Keratinocyte (primary cell): ENCODE measurements around the gene TMTC2. TPM values are rescaled to one million over a fixed set of nuclear protein-coding genes. Genes with fewer than 3 reads are reported as not detected.

Experiments
- DNase-seq: peaks from one replicate; pipeline ENCODE4 v3.0.0-alpha.2; 2011; ENCODE audit warnings: low read depth, missing footprints, low spot score
- FAIRE-seq: peaks from 2 replicates; lab custom pipeline; 2011; peaks lifted over from hg19 to GRCh38; lab: Jason Lieb, UNC
- H2AFZ ChIP-seq: 2 replicates; pipeline ENCODE4 v1.6.0; 2012; ENCODE audit warnings: low read length, control low read depth, inconsistent platforms; ENCODE audit not compliant: control insufficient read depth
- H3K27ac ChIP-seq: 2 replicates; pipeline ENCODE4 v1.5.1; 2011; ENCODE audit warnings: low read length; ENCODE audit not compliant: control insufficient read depth, insufficient read depth
- H3K27me3 ChIP-seq: 3 replicates; pipeline ENCODE4 v1.6.0; 2011; ENCODE audit warnings: low read length; ENCODE audit not compliant: control insufficient read depth, insufficient read depth; ENCODE audit errors: extremely low read depth
- H3K36me3 ChIP-seq, 2 experiments: 2 replicates in 1 of 2; 3 replicates in 1 of 2; pipeline ENCODE4 v1.5.1; 2011; ENCODE audit warnings: low read length in 2 of 2, mild to moderate bottlenecking in 1 of 2; ENCODE audit not compliant: control insufficient read depth in 2 of 2, insufficient read depth in 2 of 2; ENCODE audit errors: extremely low read depth in 1 of 2
- H3K4me1 ChIP-seq: 3 replicates; pipeline ENCODE4 v1.5.1; 2011; ENCODE audit warnings: low read length; ENCODE audit not compliant: control insufficient read depth, insufficient read depth; ENCODE audit errors: extremely low read depth
- H3K4me2 ChIP-seq: 3 replicates; pipeline ENCODE4 v1.6.0; 2011; ENCODE audit warnings: low read depth, low read length; ENCODE audit not compliant: control insufficient read depth, insufficient read depth; ENCODE audit errors: extremely low read depth
- H3K4me3 ChIP-seq, 3 experiments: fragments of 200-600 bp in 1 of 3; sonication (generic) in 1 of 3; 2 replicates in 2 of 3; 3 replicates in 1 of 3; pipeline ENCODE4 v1.5.1; 2011 to 2016; ENCODE audit warnings: low read length in 3 of 3, mild to moderate bottlenecking in 3 of 3, control low read depth in 2 of 3, inconsistent platforms in 1 of 3, low read depth in 1 of 3, mixed read lengths in 1 of 3, mixed run types in 1 of 3, moderate library complexity in 1 of 3; ENCODE audit not compliant: control insufficient read depth in 2 of 3, insufficient read depth in 2 of 3; ENCODE audit errors: extremely low read depth in 1 of 3
- H3K79me2 ChIP-seq: 2 replicates; pipeline ENCODE4 v1.6.0; 2012; ENCODE audit warnings: low read length; ENCODE audit not compliant: control insufficient read depth, insufficient read depth
- H3K9ac ChIP-seq: 3 replicates; pipeline ENCODE4 v1.6.0; 2011; ENCODE audit warnings: low read length; ENCODE audit not compliant: control insufficient read depth, insufficient read depth; ENCODE audit errors: extremely low read depth
- H3K9me1 ChIP-seq: 3 replicates; pipeline ENCODE4 v1.6.0; 2011; ENCODE audit warnings: low read length; ENCODE audit not compliant: control insufficient read depth, insufficient read depth; ENCODE audit errors: extremely low read depth
- H3K9me3 ChIP-seq: 2 replicates; pipeline ENCODE4 v1.5.1; 2012; ENCODE audit warnings: low read depth, low read length; ENCODE audit not compliant: control insufficient read depth
- H4K20me1 ChIP-seq: 3 replicates; pipeline ENCODE4 v1.6.0; 2011; ENCODE audit warnings: low read length; ENCODE audit not compliant: control insufficient read depth, insufficient read depth; ENCODE audit errors: extremely low read depth
- EZH2 ChIP-seq: IDR thresholded peaks from one replicate; pipeline ENCODE4 v1.6.1; 2012; ENCODE audit warnings: inconsistent platforms, mild to moderate bottlenecking, low read length, moderate library complexity
- dilution Hi-C: fragments of 300-500 bp; cut with MboI; formaldehyde crosslinking; loops from one replicate; pipeline ENCODE4 v1.7.0; 2020; ENCODE audit warnings: low sequenced_read_pairs; ENCODE audit not compliant: extremely low pct_ligation_motif_present
- polyA plus RNA-seq, 5 experiments: library from polyadenylated mRNA; depleted of rRNA in 3 of 5; stranded (reverse) in 3 of 5; stranded (forward) in 1 of 5; unstranded in 1 of 5; fragments of >200 nt; gene quantifications; 1 replicate in 1 of 5; 2 replicates in 3 of 5; 3 replicates in 1 of 5; pipeline versions ENCODE4 v1.2.1 to v1.2.3, GENCODE V29; 2011 to 2012; ENCODE audit warnings: missing spikeins in 2 of 5, low read depth in 1 of 5, low replicate concordance in 1 of 5
- TF ChIP-seq, protein P1 (sequence below), 3 experiments: IDR thresholded peaks in 1 of 3; conservative IDR thresholded peaks in 1 of 3; optimal IDR thresholded peaks in 1 of 3; 2 replicates in 2 of 3; 3 replicates in 1 of 3; pipeline versions ENCODE3 to v1.5.1; 2011; ENCODE audit warnings: low read length in 3 of 3, mild to moderate bottlenecking in 3 of 3, moderate library complexity in 2 of 3, control low read depth in 1 of 3, inconsistent platforms in 1 of 3; ENCODE audit not compliant: insufficient read depth in 2 of 3; ENCODE audit errors: extremely low read depth in 1 of 3

TMTC2 gene
- polyA plus RNA-seq, 1 donor (not counting 4 experiments of a cell fraction or from before 2014, with no cell fraction given), result 3.8 TPM

DNA sequence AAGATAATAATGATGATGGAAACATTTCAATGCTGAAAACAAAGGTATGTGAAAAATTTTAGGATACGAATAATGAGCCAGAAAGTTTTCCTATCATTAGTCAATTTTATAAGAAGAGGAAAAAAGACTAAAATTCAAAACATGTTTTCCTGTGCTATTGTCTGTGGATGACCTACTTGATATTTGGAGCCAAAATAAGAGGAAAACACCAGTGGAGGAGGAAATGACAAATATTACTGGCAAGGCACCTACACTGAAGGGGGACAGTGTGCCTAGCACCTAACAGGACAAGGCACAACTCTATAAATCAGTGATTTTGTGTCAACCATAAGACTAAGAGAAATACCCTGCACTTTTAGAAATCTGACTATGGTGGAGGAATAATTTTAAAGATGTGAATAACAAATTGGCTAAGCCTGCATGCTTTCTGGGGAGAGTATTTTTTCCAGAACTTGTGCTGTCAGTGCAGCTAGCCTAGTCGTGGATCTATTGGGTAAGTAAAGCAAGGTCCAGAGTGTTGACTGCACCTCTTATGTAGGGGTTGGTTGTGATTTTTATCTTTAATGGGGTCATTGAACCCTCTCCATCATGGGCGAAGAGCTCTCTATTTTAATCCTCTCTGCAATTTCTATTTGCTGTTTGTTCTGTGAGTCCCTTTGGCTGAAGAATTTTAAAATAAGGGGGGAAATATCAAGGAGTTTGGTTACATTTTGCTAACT, 398.0 kb downstream of the TMTC2 start:
- DNase-seq (no peak), FAIRE-seq (no peak)
- H3K9ac ChIP-seq, result no peak overlapping the region
- H2AFZ ChIP-seq, result no peak overlapping the region
- H4K20me1 ChIP-seq, result no peaks in the 10 kb centered on the region
- H3K4me3 ChIP-seq, result no peak overlapping the region
- no peaks in the 10 kb centered on the region for H3K9me1 ChIP-seq
- dilution Hi-C loops, result no loop called here
- H3K27me3 ChIP-seq, result no peaks in the 10 kb centered on the region
- H3K4me2 ChIP-seq, result no peak overlapping the region
- no peaks in the 10 kb centered on the region for H3K4me1 ChIP-seq
- H3K27ac ChIP-seq, result no peak overlapping the region
- H3K79me2 ChIP-seq, result no peaks in the 10 kb centered on the region
- TF ChIP-seq, protein P1, sequence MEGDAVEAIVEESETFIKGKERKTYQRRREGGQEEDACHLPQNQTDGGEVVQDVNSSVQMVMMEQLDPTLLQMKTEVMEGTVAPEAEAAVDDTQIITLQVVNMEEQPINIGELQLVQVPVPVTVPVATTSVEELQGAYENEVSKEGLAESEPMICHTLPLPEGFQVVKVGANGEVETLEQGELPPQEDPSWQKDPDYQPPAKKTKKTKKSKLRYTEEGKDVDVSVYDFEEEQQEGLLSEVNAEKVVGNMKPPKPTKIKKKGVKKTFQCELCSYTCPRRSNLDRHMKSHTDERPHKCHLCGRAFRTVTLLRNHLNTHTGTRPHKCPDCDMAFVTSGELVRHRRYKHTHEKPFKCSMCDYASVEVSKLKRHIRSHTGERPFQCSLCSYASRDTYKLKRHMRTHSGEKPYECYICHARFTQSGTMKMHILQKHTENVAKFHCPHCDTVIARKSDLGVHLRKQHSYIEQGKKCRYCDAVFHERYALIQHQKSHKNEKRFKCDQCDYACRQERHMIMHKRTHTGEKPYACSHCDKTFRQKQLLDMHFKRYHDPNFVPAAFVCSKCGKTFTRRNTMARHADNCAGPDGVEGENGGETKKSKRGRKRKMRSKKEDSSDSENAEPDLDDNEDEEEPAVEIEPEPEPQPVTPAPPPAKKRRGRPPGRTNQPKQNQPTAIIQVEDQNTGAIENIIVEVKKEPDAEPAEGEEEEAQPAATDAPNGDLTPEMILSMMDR (optimal IDR thresholded peaks at IDR 0.05 in 1 of 3, IDR thresholded peaks at IDR 0.05 in 1 of 3, conservative IDR thresholded peaks at IDR 0.05 in 1 of 3; ENCODE audit: extremely low read depth in 1 of 3, insufficient read depth in 2 of 3, low read length in 3 of 3), result no peak
- no peak for TF ChIP-seq EZH2
- no peaks in the 10 kb centered on the region for H3K36me3 ChIP-seq
- H3K9me3 ChIP-seq, result no peaks in the 10 kb centered on the region

DNA sequence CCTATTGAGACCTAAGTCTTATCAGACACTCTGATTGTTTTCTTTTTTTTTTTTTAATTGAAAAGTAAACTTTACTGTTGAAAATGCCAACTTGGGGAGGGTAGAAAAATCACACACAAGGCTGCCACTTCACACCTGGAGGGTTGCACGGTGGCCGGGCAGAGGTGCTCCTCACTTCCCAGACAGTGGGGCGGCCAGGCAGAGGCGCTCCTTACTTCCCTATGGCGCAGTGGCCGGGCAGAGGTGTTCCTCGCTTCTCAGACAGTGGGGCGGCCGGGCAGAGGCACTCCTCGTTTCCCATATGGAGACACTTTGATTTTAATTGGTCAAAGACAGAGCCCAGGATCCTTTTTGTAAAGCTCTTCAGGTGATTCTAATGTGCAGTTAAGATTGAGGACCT, 399.3 kb downstream of the TMTC2 start:
- FAIRE-seq (no peak), DNase-seq (no peak)
- Histone ChIP-seq H2AFZ (no peak overlapping the region), H3K4me3 (no peak overlapping the region), H3K4me2 (no peak overlapping the region), H4K20me1 (no peaks in the 10 kb centered on the region), H3K79me2 (no peaks in the 10 kb centered on the region), H3K9me3 (no peaks in the 10 kb centered on the region), H3K27ac (no peak overlapping the region), H3K9ac (no peak overlapping the region), H3K36me3 (no peaks in the 10 kb centered on the region), H3K27me3 (no peaks in the 10 kb centered on the region), H3K4me1 (no peaks in the 10 kb centered on the region), H3K9me1 (no peaks in the 10 kb centered on the region)
- no peak for TF ChIP-seq EZH2
- TF ChIP-seq, protein P1 (optimal IDR thresholded peaks at IDR 0.05 in 1 of 3, IDR thresholded peaks at IDR 0.05 in 1 of 3, conservative IDR thresholded peaks at IDR 0.05 in 1 of 3; ENCODE audit: extremely low read depth in 1 of 3, insufficient read depth in 2 of 3, low read length in 3 of 3), result no peak
- dilution Hi-C loops, result no loop called here
